NCI-H1694 (cell line): Measurements from ENCODE around the gene NCOR1.
"Not testable (repeated sequence)": the region's sequence is repeated elsewhere in the genome, so short reads cannot be mapped to it uniquely, and the experiment has no call there.

Experiments
- DNase-seq: peaks from one replicate; lab custom pipeline; 2025; lab: John Stamatoyannopoulos, UW

The NCOR1 gene

DNA sequence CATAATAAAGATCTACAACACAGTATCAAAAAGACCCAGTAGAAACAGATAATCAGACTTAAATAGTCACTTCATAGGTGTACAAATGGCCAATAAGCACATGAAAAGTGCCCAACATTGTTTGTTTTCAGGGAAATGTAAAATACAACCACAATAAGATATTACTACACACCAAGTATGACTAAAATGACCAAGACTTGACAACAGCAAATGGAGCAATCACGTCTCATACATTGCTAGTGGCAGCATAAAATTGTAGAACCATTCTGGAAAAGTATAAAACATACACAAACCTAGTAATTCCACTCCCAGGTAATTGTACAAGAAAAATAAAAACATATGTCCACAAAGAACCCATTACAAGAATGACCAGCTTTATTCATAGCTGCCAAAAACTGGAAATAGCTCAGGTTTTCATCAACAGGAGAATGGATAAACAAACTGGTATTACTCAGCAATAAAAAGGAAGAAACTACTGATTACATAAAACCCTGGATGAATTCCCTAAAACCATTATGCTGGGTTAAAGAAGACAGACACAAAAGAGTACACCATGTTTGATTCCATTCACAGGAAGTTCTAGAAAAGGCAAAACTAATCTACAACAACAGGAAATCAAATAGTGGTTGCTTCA is 130.2 kb downstream of the NCOR1 start:
- DNase-seq: no peak

DNA sequence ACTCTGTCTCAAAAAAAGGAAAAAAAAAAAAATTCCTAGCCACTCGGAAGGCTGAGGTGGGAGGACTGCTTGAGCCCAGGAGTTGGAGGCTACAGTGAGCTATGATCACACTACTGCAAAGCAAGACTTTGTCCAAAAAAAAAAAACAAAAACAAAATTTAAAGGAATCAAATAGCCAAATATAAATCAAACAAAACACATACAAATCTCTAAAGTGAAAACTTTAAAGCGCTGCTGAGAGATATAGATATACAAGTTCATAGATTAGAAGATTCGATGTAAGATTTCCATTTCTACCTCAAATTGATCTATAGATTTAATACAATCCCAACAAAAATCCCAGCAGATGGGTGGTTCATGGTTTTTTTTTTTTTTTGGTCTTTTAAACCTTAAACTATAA is 132.1 kb downstream of the NCOR1 start:
- DNase-seq: no peak

DNA sequence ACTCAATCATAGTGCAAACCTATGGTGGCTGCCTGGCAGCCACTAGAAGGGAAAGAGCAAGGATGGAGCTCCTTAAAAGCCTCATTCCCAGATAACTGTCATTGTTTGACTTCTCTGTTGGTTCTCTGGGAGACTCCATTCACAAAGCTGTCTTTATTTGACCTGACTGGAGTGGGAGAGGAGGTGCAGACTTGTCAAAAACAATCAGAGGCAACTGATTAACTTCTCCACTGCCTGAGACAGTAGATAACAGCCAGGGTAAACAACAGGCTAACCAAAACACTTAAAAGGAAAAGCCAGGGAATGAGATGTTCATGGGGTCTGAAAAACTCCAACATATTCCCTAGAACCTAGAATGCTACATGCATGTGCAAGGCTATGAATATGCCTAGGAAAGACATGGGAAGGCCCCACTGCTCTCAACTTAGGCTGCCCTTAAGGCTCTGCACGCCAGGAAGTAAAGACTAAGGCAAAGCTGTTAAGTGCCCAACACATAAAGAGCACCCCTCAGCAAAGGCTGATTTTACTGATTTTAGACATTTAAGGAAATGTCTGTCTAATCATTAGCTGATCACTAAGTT is 133.7 kb downstream of the NCOR1 start:
- no peak for DNase-seq

DNA sequence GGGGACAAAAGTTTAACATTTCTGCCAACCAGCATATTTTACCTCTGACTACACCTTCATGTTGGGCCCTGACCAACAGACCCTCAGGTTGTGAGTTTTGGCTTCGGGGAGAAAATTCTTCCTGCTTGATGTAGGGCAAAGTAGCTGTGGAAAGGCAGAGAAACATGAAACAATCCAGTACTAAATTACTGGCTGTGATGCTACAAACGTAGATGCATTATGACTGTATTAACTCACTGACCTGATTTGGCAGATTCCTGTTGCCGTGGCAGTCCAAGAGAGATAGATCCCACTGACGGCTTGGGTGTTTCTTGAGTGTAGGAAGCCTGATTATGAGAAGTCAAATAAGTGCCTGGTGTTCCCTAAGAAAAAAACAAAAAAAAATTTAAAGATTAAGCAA is 135.0 kb downstream of the NCOR1 start:
- no peak for DNase-seq

DNA sequence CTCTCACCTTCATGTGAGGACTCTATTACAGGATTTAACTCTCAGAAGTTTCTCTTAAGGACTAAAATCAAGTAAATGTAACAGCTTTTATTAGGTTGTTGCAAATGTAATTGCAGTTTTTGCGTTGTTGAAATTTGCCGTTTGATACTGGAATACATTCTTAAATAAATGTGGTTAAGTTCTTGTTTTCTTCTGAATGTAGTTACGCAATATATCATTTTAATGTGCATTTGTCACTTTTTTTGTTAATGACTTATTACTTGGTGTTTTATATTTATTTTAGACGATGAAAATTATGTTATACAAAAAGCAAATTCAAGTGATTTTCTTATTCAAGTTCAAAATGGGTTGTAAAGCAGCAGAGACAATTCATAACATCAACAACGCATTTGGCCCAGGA is 139.4 kb downstream of the NCOR1 start:
- DNase-seq: no peak

DNA sequence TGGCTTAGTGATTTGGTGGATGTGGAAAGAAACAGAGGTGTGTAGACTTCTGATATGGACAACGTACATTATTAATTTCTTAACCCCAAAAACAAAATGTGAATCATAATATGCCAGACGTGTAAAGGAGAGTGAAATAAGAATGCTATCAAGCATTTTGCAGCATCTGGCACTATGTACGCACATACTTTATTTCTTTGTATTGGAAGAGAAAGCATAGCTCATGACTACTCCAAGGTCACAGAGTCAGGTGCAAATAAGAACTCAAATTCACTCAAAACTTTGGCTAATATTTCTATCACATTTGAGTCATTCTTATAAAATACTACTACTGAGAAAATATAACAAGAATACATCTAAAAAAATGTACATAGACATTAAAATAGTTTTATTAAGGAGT is 140.9 kb downstream of the NCOR1 start:
- no peak for DNase-seq

DNA sequence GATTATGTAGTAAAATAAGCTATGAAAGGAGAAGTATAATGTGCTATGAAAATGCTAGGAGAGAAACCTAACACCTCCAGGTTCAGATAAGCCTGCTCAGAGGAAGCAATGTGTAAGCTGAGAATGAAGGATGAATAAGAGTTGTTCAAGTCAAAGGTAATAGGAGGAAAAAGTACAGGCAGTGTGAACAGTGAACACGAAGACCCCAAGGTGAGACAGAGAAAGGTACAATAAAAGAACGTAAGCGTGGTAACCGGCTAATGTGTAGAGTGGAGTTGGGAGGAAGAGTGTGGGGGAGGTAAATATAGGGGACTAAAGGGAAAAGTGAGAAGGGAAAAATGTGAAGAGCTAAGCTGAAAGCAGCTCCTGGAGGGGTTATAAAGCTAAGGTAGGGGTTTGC is 141.5 kb downstream of the NCOR1 start:
- DNase-seq: no peak

DNA sequence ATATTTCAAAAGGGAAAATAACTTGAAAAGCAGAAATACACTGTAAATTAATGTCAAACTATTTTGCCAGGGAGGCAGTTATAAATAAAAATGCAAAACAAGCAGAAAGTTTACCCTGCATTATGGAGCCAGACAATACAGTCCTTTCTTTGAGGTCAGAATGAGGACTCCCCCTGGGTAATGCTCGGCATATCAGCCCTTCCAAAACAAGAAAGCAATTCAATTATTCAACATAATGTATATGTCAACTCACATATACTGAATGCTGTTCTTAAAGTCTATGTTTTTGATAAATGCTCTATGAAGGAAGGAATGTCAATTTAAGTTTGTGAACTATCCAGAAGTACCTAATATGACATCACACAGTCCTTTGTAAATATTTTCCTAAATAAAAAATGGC is 143.3 kb downstream of the NCOR1 start:
- DNase-seq: no peak

DNA sequence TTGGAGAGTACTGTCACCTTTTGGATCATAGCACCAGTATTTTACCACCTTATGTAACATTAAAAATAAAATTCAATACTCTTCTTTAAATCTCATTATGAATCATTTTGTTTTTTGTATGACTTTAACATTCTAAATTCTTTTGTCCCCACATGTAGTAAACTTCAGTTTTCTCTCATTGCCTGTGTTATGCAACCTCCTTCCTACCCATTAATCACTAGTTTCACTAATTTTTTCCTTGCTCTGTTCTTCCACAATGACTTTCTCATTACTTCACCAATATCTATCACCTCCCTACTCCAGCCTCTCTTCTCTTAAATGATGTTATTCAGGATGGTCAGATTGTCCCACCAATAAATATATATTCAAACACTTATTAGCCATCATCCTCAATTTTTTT is 147.0 kb downstream of the NCOR1 start:
- DNase-seq: no peak

DNA sequence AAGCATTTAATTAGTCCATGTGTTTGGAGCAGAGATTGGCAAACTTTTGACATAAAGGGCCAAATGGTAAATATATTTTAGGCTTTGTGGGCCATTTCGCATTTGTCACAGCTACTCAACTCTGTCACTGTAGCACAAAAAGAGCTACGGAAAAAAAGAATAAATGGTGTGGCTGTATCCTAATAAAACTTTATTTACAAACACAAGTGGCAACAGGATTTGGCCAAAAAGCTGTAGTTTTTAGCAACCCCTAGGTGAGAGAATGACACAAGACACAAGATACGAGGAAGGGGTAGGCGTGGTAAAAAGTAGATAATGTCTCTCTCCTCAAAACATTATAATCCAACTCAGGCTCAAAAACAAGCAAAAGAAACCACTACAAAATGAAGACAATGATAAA is 149.2 kb downstream of the NCOR1 start:
- no peak for DNase-seq

DNA sequence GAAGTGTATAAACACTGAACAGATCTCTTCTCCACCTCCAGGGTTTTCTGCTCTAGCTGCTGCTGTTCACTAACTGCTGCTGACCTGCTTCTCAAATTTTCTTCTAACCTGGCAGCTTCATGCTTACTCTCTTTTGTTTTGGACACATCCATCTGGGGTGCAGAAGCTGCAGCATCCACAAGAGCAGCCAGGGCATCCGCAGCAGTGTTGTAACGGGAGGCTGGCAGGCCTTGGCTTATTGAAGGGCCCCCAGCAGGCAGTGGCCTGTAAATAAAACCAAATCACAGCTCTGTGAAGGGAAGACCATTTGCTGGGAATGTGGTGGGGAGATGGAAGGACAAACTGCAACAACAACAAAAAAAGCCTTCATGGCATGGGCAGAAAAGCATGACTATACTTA is 153.7 kb downstream of the NCOR1 start:
- DNase-seq: no peak

DNA sequence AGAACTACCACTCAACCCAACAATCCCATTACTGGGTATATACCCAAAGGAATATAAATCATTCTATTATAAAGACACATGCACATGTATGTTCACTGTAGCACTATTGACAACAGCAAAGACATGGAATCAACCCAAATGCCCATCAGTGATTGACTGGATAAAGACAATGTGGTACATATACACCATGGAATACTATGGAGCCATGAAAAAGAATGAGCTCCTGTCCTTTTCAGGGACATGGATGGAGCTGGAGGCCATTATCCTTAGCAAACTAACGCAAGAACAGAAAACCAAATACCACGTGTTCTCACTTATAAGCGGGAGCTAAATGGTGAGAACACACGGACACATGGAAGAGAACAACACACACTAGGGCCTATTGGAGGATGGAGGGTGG is 160.2 kb downstream of the NCOR1 start:
- not testable (repeated sequence) for DNase-seq

DNA sequence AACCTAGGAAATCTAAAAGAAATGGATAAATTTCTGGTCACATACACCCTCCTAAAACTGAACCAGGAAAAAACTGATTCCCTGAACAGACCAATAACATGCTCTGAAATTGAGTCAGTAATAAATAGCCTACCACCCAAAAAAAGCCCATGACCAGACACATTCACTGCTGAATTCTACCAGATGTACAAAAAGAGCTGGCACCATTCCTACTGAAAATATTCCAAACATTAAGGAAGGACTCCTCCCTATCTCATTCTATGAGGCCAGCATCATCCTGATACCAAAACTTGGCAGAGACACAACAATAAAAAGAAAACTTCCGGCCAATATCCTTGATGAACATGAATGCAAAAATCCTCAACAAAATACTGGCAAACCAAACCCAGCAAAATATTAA is 162.8 kb downstream of the NCOR1 start:
- DNase-seq: no peak

DNA sequence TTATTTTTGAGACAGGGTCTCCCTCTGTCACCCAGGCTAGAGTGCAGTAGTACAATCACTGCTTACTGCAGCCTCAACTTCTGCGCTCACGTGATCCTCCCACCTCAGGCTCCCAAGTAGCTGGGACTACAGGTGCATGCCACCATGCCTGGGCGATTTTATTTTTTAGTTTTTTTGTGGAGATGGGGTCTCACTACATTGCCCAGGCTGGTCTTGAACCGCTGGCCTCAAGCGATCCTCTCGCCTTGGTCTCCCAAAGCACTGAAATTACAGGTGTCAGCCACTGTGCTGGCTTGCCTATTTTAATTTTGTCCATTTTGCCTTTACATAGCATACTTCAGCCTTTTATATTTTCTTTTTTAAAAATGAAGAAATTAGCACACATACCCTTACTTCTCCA is 164.5 kb downstream of the NCOR1 start:
- no peak for DNase-seq

DNA sequence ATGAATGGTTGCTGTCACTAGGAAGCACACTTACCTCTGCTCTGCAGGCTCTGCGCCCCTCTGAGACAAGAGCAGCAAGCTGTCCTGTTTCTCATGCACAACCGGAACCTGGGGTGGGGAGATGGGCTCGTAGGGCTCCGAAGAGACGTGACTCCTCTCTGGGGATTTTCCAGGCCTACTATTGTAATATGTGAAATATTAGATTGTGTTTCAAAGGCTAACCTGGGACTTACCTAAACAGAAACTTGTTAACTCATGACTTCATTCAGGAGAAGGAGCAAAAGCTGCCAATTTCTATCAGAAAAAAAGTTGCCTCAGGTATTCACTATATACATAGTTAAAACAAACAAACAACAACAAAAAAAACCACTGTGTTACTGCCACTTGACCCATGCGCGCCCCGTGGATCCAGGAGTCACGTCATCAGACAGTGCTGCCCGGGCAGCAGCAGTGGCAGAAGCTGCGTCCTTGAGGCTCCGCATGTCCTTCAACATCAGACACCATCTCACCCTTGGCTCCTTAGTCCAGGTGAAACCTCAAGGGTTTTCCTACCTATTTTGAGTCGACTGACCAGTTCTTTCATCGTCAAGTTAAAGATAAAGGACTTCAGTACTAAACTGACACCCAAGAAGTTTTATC is 166.4 kb downstream of the NCOR1 start:
- no peak for DNase-seq

DNA sequence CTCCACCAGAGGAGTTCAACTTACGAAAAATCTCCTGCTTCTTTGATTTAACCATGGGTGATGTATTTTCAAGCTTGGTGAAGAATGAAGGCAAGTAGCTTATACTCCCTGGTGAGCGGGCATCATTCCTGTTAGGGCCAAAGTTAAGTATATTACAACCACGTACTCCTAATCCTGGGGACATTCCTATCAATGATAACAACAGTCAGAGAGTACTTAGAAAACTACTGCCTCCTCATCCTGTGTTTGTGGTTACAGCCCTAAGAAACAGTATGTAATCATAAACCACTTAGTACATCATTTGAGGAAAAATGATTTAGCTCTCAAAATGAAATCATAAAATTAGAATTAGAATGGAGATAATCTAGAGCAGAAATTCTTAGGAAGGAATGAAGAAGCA is 168.4 kb downstream of the NCOR1 start:
- DNase-seq: no peak

DNA sequence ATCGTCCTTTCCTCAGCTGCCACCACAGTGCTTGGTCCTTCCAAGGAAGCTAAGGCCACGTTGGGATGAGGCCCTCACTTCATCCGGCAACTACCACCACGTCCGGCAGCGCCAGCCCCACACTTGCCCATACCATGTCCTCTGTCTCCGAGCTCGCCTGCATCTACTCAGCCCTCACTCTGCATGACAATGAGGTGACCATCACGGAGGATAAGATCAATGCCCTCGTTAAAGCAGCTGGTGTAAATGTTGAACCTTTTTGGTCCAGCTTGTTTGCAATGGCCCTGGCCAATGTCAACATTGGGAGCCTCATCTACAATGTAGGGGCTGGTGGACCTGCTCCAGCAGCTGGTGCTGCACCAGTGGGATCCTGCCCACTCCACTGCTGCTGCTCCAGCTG is 170.8 kb downstream of the NCOR1 start:
- no peak for DNase-seq

DNA sequence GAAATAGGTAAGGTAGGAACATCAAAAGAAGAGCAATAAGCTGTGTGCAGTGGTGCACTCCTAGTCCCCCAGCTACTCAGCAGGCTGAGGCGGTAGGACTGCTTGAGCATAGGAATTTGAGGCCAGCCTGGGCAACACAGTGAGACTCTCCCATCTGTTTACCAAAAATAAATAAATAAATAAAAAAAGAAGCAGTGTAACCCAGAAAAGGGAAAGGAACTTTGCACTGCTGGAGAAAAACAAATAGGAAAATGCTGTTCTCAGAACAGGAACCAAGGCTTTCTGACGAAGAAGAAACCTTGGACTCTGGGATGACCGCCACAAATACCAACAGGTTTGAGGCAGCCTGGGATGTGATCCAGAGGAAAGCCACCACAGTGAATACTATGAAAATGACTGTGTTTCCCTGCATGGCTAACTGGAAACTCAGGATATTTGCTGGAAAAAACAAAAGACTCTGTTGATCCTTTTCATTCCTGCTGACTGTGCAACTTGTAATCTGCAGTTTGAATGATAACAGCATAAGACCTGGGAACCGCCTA is 174.6 kb downstream of the NCOR1 start:
- DNase-seq: no peak

DNA sequence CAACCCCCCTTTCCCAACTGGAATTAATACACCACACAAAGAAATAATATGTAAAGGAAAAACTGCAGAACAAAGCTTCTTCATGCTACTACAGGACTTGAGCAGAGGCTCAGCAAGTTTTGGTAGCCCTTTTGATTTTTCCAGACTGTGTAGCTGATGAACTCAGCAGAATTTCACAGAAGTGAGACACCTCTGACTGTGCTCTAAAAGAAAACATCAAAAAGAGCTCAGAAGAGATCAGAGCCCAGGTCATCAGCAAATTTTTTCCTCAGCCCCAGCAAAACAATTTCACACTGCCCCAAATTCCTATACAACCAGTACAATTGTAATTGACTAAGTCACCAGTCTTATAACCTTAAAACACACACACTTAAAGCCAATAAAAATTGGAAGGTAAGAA is 177.7 kb downstream of the NCOR1 start:
- DNase-seq: no peak

DNA sequence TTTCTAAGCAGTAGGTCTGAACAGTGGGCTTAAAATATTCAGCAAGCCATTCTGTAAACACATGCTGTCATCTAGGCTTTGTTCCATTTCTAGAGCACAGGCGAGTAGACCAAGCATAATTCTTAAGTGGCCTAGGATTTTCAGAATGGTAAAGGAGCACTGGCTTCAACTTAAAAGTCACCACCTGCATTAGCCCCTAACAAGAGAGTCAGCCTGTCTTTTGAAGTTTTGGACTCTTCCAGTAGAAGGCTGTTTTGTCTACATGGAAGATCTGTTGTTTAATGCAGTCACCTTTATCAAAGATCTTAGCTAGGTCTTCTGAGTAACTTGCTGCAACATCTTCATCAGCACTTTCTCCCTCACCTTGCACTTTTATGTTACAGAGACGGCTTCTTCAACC is 179.1 kb downstream of the NCOR1 start:
- DNase-seq: no peak

DNA sequence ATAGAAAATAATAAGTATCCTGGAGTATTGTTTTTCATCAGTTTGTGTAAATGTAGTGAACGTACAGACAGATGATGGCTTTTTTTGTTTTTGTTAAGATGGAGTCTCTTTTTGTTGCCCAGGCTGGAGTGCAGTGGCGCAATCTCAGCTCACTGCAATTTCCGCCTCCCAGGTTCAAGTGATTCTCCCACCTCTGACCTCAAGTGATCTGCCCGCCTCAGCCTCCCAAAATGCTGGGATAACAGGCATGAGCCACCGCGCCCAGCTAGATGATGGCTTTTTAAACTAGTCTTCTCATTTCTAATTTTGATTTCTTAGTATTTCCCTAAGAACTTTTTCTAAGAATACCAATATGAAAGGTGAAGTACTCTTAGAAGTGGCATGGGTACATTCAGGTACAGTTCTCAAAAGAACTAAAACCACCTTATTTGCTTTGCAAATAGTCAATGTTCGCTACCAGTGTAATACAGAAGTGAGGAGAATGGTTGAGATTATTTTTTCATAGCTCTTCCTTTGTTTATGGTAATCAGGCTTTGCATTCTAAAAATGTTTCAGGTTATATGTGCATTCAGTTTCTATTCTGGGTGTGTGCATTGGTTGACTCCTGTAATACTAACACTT is 181.5 kb downstream of the NCOR1 start:
- DNase-seq: no peak

DNA sequence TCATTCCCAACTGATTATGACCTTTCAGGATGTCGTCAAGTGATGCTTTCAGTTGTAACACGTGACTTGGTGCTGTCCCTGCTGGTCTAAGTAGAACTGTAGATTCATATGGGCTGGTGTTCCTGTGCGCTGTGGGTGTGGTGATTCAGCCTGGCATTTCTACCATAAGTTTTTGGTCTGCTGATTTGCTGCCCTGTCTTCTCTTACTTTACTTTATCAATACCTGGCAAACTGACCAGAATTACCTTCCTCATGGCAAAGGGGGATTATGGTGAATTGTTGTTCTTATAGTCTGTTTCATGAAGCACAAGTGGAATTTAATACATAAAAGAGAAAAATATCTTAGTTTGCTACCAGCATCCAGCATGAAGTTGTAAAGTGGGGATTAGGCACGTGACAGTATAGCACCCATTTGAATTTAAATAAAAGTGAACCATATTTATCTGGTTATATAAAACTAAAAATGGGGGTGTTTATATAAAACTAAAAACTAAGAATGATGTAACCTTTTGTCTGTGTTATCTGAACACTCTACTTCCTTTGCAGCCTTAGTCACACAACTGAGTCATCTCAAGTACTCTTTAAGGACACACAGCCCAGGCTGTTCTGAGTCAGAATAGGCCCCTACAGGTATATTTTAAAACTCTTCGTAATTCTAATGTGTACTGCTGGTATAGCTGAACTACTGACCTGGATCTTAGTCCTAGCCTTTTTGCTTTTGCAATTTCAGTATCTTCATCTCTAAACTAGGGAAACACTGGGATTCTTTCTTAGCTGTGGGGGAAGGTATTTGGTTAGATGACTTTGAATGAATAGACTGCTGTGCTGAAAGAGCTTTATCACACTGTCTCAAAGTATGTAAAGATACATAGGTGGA is 187.4 kb downstream of the NCOR1 start:
- no peak for DNase-seq
